ENCODE results near the gene EFCAB8. TPM values are rescaled to one million over a fixed set of nuclear protein-coding genes. Genes with fewer than 3 reads are reported as not detected.

The EFCAB8 gene
- total RNA-seq: under 1 TPM in 1 of 2 donors, not detected in 1; 0.25 TPM
- polyA plus RNA-seq: not detected

- DNase-seq (ENCODE audit: low spot score): no peak
- Histone ChIP-seq H3K9me3 (ENCODE audit: control insufficient read depth in 4 of 4, low read length in 3 of 4) (no peaks in the 10 kb centered on the region), H3K4me3 (ENCODE audit: low read depth in 1 of 3, low read length in 3 of 3) (no peak within 1 kb of the TSS), H3K36me3 (ENCODE audit: control insufficient read depth in 4 of 4, insufficient read depth in 3 of 4, low read depth in 1 of 4, low read length in 3 of 4) (peaks cover 0 to 6% (median 0%) of the 10 kb centered on the region in 4 donors), H3K9ac (ENCODE audit: low read depth in 1 of 2, low read length in 2 of 2) (no peak within 1 kb of the TSS), H3K27ac (ENCODE audit: low read depth in 1 of 2, low read length in 2 of 2) (no peak within 1 kb of the TSS), H3K4me1 (ENCODE audit: control insufficient read depth in 4 of 4, insufficient read depth in 4 of 4, low read length in 3 of 4) (no peaks in the 10 kb centered on the region), H3K27me3 (ENCODE audit: control insufficient read depth in 4 of 4, insufficient read depth in 4 of 4, low read length in 3 of 4) (no peaks in the 10 kb centered on the region)
- TF ChIP-seq HNF4A (conservative IDR thresholded peaks at IDR 0.05) (no peak), RAD21 (IDR thresholded peaks at IDR 0.05) (no peak), REST (IDR thresholded peaks at IDR 0.05) (no peak), HNF4G (IDR thresholded peaks at IDR 0.05) (no peak), GABPA (IDR thresholded peaks at IDR 0.05 in 1 of 2, conservative IDR thresholded peaks at IDR 0.05 in 1 of 2) (no peak), RXRA (IDR thresholded peaks at IDR 0.05) (no peak), FOXA2 (IDR thresholded peaks at IDR 0.05) (no peak), ATF3 (IDR thresholded peaks at IDR 0.05) (no peak), YY1 (IDR thresholded peaks at IDR 0.05) (no peak), TAF1 (conservative IDR thresholded peaks at IDR 0.05) (no peak), MAX (IDR thresholded peaks at IDR 0.05) (no peak), NR2F2 (IDR thresholded peaks at IDR 0.05) (no peak)
- WGBS: 85% methylated on average over 8 of the region's 8 CpGs
These were observed at the start of gene EFCAB8 for GRCh38 chr20:32858701-32859372. TSS of gene EFCAB8 (plus strand) at chr20:32858923. CDS start at chr20:32863793, 4,870 bp downstream.

- H3K27ac ChIP-seq (ENCODE audit: low read depth in 1 of 2, low read length in 2 of 2): no peak overlapping the region
- DNase-seq (ENCODE audit: low spot score): no peak
- H3K9me3 ChIP-seq (ENCODE audit: control insufficient read depth in 4 of 4, low read length in 3 of 4): no peaks in the 10 kb centered on the region
- no peaks in the 10 kb centered on the region for H3K27me3 ChIP-seq (ENCODE audit: control insufficient read depth in 4 of 4, insufficient read depth in 4 of 4, low read length in 3 of 4)
- H3K4me3 ChIP-seq (ENCODE audit: low read depth in 1 of 3, low read length in 3 of 3): no peak overlapping the region
- H3K9ac ChIP-seq (ENCODE audit: low read depth in 1 of 2, low read length in 2 of 2): no peak overlapping the region
- WGBS: 97% methylated on average over 4 of the region's 4 CpGs
- H3K36me3 ChIP-seq (ENCODE audit: control insufficient read depth in 4 of 4, insufficient read depth in 3 of 4, low read depth in 1 of 4, low read length in 3 of 4): peaks cover 0 to 3% (median 1%) of the 10 kb centered on the region in 4 donors
- no peak for TF ChIP-seq NR2F2 (IDR thresholded peaks at IDR 0.05)
- TF ChIP-seq ZBTB33 (IDR thresholded peaks at IDR 0.05): no peak
- TF ChIP-seq TAF1 (conservative IDR thresholded peaks at IDR 0.05): no peak
- no peak for TF ChIP-seq HNF4A (conservative IDR thresholded peaks at IDR 0.05)
- no peak for TF ChIP-seq RXRA (IDR thresholded peaks at IDR 0.05)
- TF ChIP-seq RAD21 (IDR thresholded peaks at IDR 0.05): no peak
- no peak for TF ChIP-seq JUND (IDR thresholded peaks at IDR 0.05)
- no peak for TF ChIP-seq FOXA2 (IDR thresholded peaks at IDR 0.05)
- no peak for TF ChIP-seq SP1 (IDR thresholded peaks at IDR 0.05)
- no peak for TF ChIP-seq FOXA1 (IDR thresholded peaks at IDR 0.05)
- no peak for TF ChIP-seq CTCF (IDR thresholded peaks at IDR 0.05; ENCODE audit: low read depth, low read length, missing input control)
- no peak for TF ChIP-seq EGR1 (IDR thresholded peaks at IDR 0.05; ENCODE audit: low read depth in 2 of 2)
- TF ChIP-seq YY1 (IDR thresholded peaks at IDR 0.05): no peak
- no peak for TF ChIP-seq GABPA (IDR thresholded peaks at IDR 0.05 in 1 of 2, conservative IDR thresholded peaks at IDR 0.05 in 1 of 2)
- no peak for TF ChIP-seq REST (IDR thresholded peaks at IDR 0.05)
- TF ChIP-seq MAX (IDR thresholded peaks at IDR 0.05): no peak
- no peaks in the 10 kb centered on the region for H3K4me1 ChIP-seq (ENCODE audit: control insufficient read depth in 4 of 4, insufficient read depth in 4 of 4, low read length in 3 of 4)
These were observed 48.8 kb upstream of the EFCAB8 start for GRCh38 chr20:32809907-32810306.

All from liver (tissue), 9 donors.